CD4-positive, alpha-beta T cell treated with Interleukin-15 for 1 hour (primary cell): ENCODE data around the gene GPR135.
A peak's percentile ranks its signal among the peaks of the same experiment; 100 is the strongest.

Source experiments
- DNase-seq: peaks from one replicate; pipeline ENCODE4 v3.0.0-alpha.2; 2020

The GPR135 gene

DNA sequence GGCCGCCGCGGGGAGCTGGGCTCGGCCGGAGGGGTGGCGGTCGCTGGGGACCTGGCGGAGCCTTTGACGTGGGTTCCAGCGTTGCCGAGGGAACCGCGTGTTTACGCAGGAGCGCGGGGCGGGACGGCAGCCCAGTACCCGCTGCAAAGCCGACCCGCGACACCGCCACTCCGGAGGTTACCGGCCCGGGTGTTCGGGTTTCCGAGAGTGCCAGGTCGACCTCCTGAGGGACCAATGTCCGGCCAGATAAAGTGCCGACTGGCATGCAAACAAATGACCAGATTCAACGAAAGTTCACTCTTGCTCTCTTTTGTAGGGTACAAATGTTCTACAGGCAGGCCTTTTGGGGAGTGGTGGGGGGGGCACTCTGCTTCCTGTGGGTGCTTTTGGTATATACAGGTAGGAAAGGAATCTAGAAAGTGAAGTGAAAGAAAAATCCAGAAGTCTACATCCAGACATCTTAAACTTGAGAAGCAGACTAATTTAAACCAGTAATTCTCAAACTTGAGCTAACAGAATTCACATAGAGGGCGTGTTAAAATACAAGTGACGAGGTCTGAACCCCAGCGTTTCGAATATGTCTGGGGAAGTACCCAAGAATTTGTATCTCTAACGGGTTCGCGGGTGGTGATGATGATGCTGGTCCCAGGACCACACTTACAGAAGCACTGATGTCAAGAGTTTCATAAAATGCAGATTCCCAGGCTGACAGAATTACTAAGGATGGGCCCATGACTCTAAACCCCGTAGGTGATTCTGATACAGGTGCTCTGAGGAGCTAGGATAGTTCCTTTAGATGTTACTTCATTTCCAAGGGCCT is at the start of gene GPR135:
TSS of gene GPR135 (minus strand) at position 65 of the 820 bp plus-strand sequence. CDS start 154 bp downstream, outside the sequence.
- peak; percentile 43 for DNase-seq

- no peak for DNase-seq
Observed at GRCh38 chr14:59511916-59512575, 46.9 kb upstream of the GPR135 start.

GRCh38 chr14:59510966-59511365 is 45.8 kb upstream of the GPR135 start:
- DNase-seq, result no peak

- no peak for DNase-seq
Observed at GRCh38 chr14:59510001-59510400, 44.8 kb upstream of the GPR135 start.

DNA sequence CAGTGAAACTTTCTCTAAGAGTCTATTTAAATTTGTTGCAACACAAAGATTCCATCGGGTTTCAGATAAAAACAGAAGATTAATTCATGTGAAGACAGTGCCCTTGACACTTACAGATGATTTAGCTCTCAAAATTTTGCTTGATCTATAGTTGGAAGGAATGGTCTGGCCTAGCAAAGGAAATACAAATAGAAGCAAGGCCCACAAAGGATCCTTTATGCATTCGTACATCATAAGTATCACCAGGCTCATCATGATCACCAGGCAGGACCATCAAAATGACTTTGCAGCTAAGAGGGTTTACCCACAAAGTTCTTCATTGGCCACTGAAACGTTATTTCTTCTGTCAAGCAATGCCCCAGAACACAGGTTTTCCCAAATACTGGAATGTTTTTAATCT is 43.9 kb upstream of the GPR135 start:
- DNase-seq, result no peak

DNA sequence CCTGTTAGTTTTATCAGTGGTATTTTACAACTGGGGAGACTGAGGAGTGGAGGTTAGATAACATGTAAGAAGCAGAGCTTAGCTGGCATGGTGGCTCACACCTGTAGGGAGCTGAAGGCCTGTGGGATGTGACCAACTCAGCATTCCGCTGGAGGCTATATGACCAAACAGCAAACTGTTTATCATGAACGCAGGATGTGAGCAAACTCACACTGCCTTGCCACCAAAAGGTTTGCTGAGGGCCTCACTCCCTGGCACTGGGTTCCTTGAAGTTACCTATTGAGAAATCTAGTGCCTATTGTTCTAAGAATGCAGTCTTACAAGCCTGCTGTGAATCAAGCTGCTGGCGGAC is 42.5 kb upstream of the GPR135 start:
- no peak for DNase-seq

GRCh38 chr14:59507063-59507751 is 42.0 kb upstream of the GPR135 start:
- peak; percentile 36 for DNase-seq

GRCh38 chr14:59503256-59503655 is 38.1 kb upstream of the GPR135 start:
- no peak for DNase-seq

- DNase-seq, result no peak
Observed at GRCh38 chr14:59500732-59501131, 35.6 kb upstream of the GPR135 start.

GRCh38 chr14:59492384-59492783 is 27.2 kb upstream of the GPR135 start:
- no peak for DNase-seq

DNA sequence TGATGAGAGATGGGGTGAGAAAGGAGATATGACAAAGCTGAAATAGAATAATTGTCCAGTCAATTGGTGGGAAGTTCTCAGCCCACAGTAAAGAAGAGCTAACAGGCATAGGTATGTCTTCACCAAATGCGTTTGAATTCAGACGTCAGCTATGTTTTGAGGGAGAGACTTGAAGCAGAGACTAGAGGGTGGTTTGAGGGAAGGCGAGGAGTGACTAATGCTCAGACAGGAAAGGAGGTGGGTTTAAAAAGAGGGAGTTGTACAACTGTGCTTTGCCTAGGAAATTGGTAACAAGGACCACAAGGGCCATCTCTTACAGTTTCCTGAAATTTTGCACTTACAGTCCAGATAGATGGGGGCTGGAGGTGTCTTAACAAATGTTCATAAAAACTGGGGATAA is 25.6 kb upstream of the GPR135 start:
- DNase-seq, result no peak

GRCh38 chr14:59484639-59485175 is 19.5 kb upstream of the GPR135 start:
- no peak for DNase-seq

GRCh38 chr14:59483819-59484638 is 18.8 kb upstream of the GPR135 start, which contains the start of the genes JKAMP and L3HYPDH:
JKAMP (plus strand) TSS chr14:59484517; CDS start chr14:59484590, 73 bp downstream.
L3HYPDH (minus strand) TSS chr14:59484408; CDS start chr14:59484316, 92 bp downstream.
- DNase-seq, result peak; percentile 95

DNA sequence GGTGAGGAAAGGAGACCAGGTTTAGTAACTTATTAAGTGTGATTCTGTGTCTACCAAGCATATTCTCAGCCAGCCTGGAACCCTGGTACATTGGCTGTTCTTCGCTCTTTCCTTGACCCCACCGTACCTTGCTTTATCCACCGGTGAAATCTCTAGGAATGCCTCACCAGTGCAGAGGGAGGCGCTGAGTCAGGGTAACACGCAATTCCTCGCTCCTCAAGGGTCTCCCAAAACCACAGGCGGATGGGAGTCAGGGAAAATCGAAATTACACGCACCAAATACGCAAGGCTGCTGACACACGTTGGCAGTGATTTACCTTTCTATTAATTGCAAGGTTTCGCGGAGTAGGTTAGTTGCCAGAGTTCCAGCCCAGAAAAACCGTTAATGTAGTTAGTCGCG is 18.2 kb upstream of the GPR135 start:
- DNase-seq, result no peak

DNA sequence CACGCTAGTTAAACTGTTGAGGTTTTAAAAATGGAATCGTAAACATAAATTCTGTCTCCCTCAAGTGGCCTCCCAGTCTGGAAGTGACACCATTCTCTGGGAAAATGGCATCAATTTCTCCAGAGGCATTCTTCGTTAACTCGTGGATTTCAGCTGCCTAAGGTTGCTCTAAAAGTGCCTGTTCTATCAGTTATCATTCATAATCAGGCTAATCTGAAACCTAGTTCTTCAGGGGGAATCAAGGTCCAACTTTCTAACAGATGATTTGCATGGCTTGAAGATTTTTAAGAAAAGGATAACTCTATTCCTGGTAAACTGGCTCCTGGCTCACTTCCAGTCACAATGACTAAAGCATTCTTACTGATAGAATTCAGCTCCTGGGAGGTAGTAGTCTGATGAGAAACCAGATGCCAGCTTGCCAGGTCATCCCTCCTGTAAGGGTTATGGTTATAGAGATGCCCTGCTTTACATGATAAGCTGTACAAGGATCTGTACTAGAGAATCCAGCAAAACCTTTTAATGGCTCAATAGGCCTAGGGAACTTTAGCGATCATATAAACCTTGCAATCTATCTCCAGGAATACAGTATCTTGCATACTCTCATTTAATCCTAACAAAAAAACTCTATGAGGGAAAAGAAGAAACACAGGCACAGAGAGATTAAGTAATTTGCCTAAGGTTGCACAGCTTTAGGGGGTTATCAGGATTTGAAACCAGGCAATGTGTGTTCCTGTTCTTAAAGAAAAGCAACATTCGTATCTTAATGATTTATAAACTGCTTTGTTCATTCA is 17.6 kb upstream of the GPR135 start:
- DNase-seq, result no peak

- no peak for DNase-seq
Observed at GRCh38 chr14:59481871-59482540, 16.8 kb upstream of the GPR135 start.

DNA sequence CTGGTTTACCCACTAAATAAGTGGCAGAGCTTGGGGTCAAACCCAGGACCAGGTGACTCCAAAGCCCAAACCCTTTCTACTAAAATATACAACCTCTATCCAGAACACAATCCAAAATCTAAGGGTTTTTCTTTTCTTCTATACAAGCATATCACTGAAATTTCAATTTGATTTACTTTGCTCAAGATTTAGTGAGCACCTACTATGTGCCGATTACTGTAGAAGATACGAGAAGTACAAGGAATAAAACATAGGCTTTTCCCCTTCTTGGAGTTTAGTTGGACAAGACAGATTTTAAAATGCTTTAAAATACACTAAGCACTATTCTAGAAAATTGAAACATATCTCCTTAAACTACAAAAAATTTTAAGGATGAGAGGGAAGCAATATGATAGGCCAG is 16.2 kb upstream of the GPR135 start:
- no peak for DNase-seq

GRCh38 chr14:59480166-59480565 is 15.0 kb upstream of the GPR135 start:
- no peak for DNase-seq

GRCh38 chr14:59478540-59478939 is 13.4 kb upstream of the GPR135 start:
- no peak for DNase-seq

DNA sequence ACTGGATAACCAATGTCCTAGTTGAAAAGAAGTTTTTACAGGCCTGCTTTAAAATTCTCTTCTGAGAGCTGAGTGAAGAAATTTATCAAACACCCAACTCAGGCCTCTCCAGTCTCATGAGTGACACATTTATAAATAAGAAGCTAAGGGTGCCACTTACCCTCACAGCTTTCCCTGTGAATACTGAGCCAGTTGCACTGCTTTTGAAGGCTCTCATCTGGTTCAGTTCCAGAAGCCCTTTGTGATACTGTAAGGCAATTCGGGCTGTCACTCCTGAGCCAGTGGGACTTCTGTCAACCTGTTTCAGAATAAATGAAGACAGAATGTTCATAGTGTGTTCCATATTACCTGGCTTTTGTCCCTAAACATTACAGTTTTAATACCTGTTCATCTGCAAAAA is 10.5 kb upstream of the GPR135 start:
- DNase-seq, result no peak

DNA sequence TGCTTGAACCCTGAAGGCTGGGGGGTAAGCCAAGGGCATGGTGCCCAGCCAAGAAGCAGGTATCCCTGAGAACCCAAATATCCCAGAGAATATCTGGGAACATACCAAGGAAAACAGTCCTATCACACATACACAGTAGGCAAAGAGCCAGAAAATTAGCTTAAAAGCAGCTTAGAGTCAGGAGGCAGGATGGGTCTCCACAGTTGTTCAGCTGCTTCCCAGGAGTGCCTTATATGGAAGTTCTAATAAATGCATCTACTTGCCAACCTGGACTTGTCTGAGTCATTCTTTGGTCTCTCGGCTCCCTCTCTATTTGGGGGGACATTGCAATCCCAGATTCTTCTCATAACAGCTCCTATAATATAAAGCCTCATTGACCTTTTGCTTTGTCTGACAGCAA is 9.0 kb upstream of the GPR135 start:
- no peak for DNase-seq
